Activated CD4-positive, alpha-beta T cell treated with anti-CD3 and anti-CD28 coated beads for 4 hours (primary cell): ENCODE data around the gene COL15A1.

Experiments
- DNase-seq, 2 donors: peaks; one replicate each; pipeline ENCODE4 v3.0.0-alpha.2; 2020

The COL15A1 gene

DNA sequence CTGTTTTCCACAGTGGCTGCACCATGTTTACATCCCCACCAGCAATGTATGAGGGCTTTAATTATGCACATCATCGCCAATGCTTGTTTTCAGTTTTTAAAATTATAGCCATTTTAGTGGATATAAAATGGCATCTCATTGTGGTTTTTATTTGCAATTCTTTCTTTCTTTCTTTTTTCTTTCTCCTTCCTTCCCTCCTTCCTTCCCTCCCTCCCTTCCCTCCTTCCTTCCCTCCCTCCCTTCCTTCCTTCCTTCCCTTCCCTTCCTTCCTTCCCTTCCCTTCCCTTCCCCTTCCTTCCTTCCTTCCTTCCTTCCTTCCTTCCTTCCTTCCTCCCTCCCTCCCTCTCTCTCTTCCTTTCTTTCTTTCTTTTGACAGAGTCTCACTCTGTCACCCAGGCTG, 6.6 kb downstream of the COL15A1 start:
- DNase-seq: no peak

DNA sequence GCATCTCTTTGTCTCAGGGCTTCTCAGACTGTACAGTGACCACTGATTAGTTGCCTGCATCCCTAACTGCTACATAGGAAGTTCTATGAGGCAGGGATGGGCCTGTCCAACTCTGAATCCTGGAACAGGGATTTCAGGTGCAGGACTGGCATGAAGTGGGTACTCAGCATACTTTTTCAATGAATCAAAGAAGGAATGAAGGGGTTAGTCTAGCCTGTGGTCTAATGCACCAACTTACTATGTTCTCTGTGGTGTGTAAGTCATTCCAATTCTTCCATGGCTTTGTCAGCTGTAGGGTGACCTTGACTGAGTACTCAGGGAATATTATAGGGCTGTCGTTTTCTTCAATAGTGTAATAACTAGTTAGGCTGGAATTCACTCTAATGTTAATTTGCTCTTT, 8.3 kb downstream of the COL15A1 start:
- no peak for DNase-seq

DNA sequence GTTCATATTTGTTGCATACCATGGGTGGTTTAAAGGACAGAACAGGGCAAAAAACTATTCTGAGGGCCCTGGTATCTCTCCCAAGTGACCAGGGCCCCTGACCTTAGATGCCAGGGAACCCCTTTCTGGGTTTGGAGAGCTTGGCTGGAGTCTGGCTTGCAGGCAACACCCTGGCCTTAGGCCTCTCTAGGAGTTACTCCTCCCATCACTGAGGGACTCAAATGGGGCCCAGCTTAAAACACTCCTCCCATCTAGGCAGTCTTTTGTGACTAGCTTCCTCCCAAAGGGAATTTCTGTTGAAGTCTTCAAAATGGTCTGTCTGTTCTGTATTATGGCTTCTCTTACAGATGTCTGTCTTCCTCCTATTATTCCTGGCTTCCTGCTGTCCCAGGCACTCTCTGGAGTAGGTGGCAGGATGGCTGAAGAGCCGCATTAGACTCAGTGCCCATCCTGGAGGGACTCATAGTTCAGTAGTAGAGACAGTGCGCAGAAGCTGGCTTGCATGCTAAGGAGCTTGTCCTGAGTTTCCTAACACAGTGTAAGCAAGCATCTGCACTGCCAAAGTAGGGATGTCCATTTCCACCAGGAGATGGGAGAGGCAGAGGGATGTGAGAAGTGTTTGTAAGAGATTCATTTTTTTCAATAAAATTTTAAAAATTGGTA, 10.0 kb downstream of the COL15A1 start:
- DNase-seq: no peak

DNA sequence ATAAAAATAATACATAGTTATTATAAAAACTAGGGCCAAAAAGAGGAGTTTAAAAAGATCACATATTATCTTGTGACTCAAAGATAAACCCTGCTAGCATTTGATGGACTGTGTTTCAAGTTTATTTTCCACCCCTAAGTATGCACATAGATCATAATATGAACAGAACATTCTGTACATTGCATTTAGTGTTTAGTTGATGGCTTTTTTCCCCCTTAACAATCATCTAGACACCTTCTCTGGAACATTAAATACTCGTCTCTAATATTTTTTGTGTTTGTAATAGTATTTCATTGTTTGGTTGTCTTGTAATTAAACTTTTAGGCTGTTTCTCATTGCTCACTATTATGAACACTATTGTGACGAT, 10.5 kb downstream of the COL15A1 start:
- no peak for DNase-seq

DNA sequence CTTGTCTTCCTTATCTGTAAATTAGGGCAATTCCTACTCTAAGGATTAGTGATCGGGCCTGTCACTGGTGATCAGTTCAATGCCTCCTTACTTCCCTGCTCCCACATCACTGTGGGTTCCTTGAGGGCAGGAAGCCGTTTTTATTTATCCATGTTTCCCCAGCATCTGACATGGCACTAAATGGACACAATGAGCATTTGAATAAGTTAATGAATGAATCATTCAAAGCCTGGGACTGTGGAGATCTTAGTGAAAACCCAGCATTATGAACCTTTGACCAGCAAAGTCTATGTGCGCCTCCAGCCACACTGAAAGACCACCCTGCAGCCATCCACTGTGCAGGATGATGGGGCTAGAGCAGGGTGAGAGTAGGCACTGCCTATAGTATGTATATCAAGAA, 11.6 kb downstream of the COL15A1 start:
- no peak for DNase-seq

DNA sequence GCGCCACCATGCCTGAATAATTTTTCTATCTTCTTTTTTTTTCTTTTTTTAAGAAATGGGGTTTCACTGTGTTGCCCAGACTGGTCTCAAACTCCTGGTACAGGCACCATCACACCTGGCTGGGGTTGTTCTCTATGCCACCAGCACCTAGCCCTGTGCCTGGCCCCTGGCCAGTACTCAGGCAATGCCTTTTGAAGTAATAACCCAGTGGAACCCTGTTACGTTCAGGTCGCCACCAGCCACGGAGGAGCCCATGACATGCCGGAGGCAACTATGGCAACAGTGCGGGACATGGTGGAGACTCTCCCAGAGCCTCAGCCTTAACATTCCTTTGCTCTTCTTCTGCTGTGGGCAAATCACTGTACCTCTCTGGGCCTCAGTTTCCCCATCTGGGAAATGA, 14.1 kb downstream of the COL15A1 start:
- no peak for DNase-seq

DNA sequence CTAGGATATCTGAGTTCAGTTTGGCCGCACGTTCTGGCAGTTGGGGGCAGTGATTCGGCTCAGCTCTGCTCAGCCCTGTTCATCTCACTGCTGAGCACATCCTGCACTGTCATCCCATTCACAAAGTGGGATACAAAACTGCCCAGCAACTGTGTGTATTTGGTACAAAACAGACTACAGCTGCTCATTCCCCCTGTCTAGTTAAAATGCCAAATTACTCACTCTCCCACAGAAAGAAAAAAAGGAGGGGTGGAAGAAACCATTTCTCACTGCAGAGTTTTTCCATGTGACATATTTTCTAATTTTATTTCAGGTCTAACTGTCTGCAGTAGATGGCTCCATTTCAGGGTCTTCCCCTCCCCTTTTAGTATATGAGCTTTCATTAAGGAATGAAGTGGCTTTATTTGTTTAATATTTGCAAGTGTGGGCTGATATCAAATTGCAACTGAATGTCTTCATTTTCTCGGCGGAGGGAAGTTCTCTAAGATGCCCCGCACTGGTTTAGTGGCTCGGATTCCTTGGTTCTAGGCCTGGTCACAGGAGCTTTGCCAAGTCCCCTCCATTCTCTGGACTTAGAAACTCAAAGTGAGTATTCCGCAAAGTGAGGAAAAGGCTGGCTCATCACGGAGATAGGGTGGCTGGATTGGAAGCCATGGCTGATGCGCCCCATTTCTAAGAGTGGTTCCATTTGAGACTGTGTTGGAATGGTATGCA, 14.7 kb downstream of the COL15A1 start:
- no peak for DNase-seq

DNA sequence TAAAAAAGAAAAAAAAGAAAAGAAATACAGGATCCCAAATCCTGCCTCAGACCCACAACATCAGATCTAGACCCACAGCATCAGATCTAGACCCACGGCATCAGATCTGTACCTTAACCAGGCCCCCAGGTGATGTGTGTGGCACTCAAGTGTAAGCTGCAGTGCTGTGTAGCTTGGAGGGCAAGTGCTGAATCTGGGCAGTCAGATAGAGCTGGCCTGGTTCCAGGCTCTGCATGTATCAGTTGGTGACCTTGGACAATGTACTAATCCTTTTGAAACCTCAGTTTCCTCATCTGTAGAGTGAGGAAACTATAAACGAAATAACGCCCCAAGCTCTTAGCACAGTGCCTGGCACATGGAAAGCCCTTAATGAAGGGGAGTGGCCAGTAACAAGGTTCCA, 16.7 kb downstream of the COL15A1 start:
- DNase-seq: no peak

DNA sequence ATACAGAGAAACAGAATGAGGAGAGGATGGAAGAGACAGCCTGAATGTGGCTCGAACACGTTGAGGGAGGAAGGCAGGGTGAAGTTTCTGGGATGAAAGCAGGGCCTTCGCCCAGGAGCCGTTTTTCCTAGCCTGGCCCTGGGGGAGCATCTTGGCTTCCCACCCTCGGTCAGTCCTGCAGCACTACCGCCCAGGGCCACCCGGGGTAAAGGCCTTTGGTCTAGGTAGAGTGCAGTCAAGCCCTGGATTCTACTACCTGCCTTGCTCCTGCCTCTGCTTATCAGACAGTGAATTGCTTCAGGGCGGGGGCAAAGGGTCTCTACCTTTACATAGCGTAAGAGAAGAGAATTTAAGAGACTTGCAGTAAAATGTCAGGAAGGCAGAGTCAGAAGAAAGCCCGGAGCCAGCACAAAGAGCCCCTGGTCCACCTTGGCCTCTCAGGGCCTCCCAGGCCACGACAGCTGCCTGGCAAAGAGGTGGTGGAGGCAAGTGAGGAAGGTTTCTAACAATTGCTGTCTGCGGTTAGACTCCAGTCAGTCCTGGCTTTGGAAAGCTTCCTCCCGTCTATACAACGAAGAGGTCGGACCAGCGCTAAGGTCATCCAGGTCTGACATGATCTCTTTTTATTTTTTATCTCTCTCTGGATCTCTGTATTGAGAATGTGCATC, 17.9 kb downstream of the COL15A1 start:
- DNase-seq: no peak

DNA sequence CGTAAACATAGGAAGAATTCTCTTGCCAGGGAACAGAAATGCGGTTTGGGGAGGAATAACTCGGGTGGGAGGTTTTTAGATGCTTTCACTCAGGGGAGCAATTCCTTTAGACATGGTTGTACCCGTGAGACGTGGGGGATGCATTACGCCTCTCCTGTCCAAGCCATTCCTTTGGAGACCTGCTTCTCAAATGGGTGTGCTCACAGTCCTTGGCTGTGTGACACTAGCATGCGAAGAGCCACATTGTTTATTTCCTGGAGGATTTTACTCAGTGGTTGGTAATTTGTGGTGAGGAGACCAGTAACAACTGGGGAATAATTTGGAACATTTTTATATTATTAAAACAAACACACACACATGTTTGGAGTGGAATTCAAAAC, 18.5 kb downstream of the COL15A1 start:
- no peak for DNase-seq

DNA sequence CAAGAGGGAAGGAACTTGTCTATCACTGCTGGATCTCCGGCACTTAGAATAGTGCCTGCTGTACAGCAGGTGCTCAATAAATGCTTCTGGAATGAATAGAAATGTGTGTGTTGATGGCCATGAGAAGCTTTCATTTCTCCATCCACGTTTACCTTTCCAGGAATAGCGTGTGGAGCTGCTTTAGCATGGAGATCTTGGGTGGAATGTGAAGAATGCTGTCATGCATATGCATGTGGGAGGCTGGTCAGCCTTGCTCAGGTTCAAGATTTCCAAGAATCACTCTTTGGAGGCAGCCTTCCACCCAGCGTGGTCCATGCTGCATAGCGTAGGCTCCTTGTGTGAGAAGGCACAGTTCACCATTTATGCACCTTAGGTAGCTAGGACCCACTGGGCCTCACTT, 19.2 kb downstream of the COL15A1 start:
- no peak for DNase-seq

DNA sequence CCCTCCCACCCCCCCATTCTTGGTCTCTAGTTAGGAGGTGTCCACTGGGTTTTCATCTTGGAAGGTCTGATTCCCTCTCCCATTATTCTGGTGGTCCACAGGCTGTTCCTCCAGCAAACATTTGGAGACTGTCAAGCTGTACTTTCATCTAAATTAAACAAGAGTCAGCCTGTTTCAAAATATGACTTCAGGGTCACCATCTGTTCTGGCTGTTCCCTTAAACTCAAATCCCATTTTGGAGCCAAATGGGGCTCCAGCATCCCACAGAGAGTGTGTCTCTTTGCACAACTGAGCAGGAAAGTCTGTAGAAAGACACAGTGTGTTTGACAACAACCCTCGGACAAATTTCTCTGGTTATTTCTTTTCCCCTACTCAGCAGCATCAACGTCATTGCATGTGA, 20.5 kb downstream of the COL15A1 start:
- no peak for DNase-seq

DNA sequence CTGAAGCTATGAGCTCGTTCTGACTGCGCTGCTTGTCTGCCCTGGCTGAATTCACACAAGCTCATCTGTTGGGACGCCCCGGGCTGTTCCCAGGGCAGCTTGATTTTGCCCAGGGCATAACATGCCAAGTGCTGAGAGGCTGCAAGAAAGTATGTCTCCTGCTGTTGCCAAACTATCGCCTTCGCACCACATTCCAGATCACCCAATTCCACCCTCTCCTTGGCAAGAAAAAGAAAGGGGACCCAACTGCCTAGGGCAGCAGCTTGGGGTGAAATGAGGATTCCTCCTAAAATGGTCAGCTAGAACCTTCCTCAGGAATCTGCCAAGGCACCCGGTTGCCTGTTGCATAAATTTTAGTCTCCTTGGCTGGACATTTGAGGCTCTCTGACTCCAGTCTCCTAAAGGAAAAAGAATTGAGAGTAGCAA, 21.2 kb downstream of the COL15A1 start:
- DNase-seq: no peak

DNA sequence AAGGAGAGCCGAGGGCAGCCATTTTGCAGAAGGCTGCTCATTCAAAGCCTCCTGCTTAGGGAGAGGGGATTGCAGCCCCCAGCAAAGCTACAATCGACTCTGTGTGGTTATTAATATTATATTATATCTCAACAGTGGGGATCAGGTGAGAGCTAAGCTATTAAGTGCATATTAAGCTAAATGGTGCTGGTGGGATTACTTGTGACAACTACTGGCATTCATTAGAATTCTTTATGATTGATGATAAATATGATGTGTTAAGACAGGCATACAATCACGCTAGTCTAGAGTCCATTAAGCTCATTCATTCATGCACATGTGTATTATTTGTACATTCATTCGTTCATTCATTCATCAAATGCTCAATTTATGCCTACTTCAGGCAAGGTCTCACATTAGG, 23.0 kb downstream of the COL15A1 start:
- DNase-seq: no peak

DNA sequence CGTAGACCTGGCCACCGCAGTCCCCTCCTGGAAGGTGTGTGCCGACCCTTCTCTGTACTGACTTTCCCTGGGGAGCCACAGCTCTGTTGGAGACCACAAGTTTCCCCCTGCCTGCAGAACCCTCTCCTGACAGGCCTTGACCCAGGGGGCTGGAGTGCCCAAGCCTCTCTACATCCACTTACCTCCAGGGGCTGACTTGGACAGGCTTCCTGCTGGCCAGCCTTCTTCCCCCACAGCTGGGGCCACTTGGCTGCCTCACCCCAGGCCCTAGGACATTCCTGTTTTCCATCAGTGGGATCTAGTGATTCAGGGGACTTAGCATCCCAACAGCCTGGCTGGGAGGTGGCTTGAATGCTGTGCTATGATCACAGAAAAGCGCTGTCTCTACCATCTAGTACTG, 23.6 kb downstream of the COL15A1 start:
- DNase-seq: no peak

DNA sequence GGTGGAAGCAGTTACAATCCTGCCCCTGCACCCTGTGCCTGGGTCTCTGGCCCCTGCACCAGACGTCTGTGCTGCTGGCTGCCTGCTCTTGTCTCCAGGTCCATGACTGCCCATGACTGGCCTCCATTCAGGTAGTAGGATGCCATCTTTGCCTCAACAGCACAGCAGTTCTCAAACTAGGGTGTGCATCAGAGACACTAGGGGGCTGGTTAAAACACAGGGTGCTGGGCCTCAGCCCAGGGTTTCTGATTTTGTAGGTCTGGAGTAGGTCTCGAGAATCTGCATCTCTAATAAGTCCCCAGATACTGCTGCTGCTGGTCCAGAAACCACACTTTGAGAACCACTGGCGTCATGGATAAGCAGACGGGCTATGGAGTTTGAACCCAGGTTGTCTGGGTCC, 24.0 kb downstream of the COL15A1 start:
- DNase-seq: no peak

DNA sequence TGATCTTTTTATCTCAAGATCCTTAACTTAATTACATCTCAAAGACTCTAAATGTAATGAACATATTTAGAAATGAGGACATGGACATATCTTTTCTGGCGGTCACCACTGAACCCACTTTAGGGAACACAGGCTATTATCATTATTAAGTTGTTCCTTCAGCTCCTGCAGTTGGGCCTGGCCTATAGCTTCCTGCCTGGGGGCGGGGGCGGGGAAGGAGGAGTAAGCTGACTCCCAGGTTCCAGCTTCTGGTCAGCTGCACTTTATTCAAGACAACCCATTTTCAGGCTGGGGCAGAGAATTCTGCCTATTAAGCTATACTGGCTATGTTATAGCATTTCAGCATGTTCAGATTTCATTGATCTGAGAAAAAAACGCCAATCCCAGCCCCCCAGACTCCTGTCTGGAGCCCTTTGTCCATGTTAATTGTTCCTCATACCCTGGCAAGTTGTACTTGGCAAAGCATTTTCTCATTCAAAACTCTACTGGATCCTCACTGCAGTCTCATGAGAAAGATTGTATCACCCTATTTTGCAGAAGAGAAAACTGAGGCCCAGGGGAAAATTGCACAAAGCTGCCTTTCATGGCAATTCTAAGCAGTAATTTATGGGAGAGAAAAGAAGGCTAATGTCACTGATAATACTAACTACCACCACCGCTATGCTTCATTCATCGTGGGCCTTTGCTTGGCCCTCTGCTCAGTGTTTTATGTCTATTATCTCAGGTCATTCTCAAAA, 25.1 kb downstream of the COL15A1 start:
- no peak for DNase-seq

DNA sequence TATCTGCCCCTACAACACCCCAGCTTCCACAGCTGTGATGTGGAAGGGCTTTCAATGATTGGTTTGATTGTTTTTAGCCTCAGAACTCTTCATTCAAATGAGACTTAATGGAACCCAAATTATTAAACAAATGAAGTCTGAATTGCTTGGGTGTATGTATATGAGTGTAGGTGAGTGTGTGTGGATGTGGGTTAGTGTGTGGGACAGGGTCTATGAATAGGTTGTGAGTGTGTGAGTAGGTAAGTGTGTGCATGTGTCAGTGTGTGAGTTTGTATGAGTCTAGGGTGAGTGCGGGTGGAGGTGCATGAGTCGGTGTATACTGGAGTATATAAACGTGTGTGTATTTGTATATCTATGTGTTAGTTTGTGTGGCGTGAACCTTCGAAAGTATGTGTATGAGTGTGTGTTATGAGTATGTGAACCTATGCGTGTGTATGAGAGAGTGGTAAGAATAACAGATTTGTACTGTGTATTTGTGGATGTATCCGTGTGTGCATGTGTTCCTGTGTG, 26.9 kb downstream of the COL15A1 start:
- no peak for DNase-seq

DNA sequence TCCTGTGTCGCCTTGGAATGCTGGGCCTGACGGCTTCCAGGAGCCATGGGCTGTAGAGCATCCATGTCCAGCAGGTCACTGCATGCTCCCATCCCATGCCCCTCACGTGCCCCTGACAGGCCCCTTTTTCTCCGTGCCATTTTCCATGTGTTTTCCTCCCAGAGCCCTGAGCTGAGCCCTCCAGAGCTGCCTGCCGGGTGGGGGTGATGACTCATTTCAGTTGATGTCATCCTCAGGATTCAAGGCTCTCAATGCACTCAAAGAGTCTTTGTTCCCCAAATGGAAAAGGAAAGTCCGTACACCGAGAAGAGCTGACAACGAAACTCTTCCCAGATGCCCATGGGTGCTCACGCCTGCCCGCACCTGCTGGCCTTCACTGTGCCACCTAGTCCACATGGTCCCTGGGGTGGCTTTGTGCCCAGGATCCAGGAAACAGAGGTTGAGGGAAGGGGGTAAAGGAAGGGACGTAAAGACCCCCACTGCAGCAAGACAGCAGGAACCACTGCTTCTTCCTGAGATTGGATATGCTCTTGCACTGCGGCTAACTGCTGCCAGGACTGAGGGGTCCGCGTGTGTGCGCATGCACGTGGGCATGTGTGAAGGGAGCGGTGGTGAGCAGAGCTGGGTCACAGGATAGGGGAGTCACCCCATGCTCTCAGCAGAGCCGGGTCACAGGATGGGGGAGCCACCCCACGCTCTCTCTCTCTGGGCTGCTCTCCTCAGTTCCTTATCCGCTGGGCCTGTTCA, 27.6 kb downstream of the COL15A1 start:
- no peak for DNase-seq

DNA sequence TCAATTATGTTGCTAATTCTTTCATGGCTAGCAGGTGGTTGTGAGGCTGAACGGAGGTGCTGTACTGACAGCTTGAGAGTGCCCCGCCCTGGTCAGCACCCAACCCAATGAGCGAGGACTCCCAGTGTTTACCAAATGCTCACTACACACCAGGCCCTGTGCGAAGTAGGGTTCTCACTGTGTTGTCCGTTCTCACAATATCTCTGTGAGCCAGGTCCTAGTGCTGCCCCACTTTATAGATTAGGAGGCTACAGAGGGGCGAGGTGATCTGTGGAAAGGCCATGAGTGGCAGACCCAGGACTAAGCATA, 28.2 kb downstream of the COL15A1 start:
- no peak for DNase-seq

DNA sequence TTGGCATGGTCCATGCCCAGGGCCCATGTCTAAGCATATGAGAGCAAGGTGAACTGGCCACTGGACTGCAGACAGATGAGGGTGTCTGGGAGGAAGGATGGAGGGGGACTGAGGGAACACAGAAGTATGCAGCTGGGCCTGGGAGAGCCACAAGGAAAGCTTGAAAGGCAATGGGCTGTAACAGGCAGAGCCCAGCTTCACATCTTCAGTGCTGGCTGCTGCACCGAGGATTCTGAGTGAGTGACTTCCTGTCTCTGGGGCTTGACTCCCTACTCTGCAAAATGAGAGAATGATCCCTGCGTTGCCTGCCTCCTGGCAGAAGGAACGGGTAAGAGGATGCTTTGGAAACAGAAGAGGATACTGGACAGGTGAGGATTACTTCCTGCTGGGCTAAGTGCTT, 29.0 kb downstream of the COL15A1 start:
- DNase-seq: no peak

DNA sequence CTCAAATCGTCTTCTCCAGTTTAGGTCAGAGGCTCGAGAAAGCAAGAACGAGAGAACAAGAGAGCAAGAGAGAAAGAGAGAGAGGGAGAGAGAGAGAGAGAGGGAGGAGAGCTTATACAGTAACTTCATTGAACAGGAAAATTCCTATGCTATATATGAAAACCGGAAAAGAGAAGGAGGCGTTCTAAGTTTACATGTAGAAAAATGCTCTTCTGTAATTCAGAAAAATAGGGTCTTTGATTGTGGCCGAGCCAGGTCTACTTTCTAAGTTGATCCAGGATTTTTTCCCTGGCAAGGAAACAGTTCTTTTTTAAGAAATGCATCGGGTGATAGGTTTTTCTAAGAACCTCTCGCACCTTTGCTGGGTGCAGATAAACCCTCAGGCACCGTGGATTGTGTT, 29.5 kb downstream of the COL15A1 start:
- no peak for DNase-seq

DNA sequence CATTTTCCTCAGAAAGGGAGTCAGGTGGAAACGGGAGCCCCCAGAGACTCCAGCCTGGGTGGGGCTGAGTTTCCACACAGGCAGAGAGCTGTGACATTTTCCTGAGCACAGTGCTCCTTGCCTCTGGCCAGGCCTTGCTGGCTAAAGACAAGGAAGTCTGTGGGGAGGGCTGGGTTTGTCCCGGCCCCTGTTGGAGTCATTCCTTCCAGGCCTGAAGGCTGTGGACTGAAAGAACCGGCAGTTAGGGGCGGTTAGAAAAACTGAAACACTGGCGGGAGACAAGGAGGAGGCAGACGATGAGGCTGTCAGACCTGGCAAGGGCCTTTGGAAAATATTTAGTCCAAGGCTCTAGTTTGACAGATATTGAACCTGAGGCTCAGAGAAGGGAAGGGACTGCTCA, 29.9 kb downstream of the COL15A1 start:
- DNase-seq: no peak
